ENCODE data around the gene RBBP5. TPM values are rescaled to one million over a fixed set of nuclear protein-coding genes. Genes with fewer than 3 reads are reported as not detected.

RBBP5 gene
- total RNA-seq, 1 donor from 2014 or later, result 18.7 TPM

GRCh38 chr1:205152505-205152904 is 30.7 kb upstream of the RBBP5 start:
- Histone ChIP-seq H2AFZ (ENCODE audit: low read depth, low read length) (no peak overlapping the region), H3K27ac (ENCODE audit: low read depth, low read length) (no peak overlapping the region), H3K4me3 (ENCODE audit: insufficient read depth, low read depth, low read length) (no peak overlapping the region), H3K9ac (ENCODE audit: low read length) (no peak overlapping the region), H4K20me1 (ENCODE audit: insufficient read depth, low read length) (no peaks in the 10 kb centered on the region), H3K79me2 (ENCODE audit: insufficient read depth, low read length) (no peaks in the 10 kb centered on the region), H3K27me3 (ENCODE audit: insufficient read depth, low read length) (no peaks in the 10 kb centered on the region), H3K36me3 (ENCODE audit: insufficient read depth, low read length) (peaks cover 7% of the 10 kb centered on the region), H3K4me2 (ENCODE audit: low read length) (no peak overlapping the region), H3K4me1 (ENCODE audit: insufficient read depth, low read length) (peaks cover 2% of the 10 kb centered on the region), H3K9me3 (ENCODE audit: insufficient read depth, low read depth, low read length) (peaks cover 4% of the 10 kb centered on the region)
- Mint-ChIP-seq H3K27me3 (ENCODE audit: low read depth, unreplicated experiment) (no peaks in the 10 kb centered on the region), H3K4me1 (ENCODE audit: low read depth, unreplicated experiment) (peaks cover 2% of the 10 kb centered on the region), H3K9me3 (ENCODE audit: unreplicated experiment) (peaks cover 17% of the 10 kb centered on the region), H3K36me3 (ENCODE audit: low read depth, unreplicated experiment) (peaks cover 38% of the 10 kb centered on the region), H3K27ac (ENCODE audit: unreplicated experiment) (no peak overlapping the region), H3K4me3 (ENCODE audit: unreplicated experiment) (no peak overlapping the region)
- no peak for DNase-seq (ENCODE audit: low read depth)
- TF ChIP-seq CTCF (IDR thresholded peaks at IDR 0.05; ENCODE audit: insufficient read depth, low read depth, low read length), result no peak
- FAIRE-seq, result no peak

GRCh38 chr1:205150651-205151428 is 29.1 kb upstream of the RBBP5 start:
- peaks cover 23% of the 10 kb centered on the region for H3K36me3 Mint-ChIP-seq (ENCODE audit: low read depth, unreplicated experiment)
- H3K27me3 Mint-ChIP-seq (ENCODE audit: low read depth, unreplicated experiment), result no peaks in the 10 kb centered on the region
- FAIRE-seq (no peak), DNase-seq (ENCODE audit: low read depth) (no peak)
- Histone ChIP-seq H4K20me1 (ENCODE audit: insufficient read depth, low read length) (no peaks in the 10 kb centered on the region), H3K36me3 (ENCODE audit: insufficient read depth, low read length) (no peaks in the 10 kb centered on the region), H3K9me3 (ENCODE audit: insufficient read depth, low read depth, low read length) (no peaks in the 10 kb centered on the region), H3K4me2 (ENCODE audit: low read length) (no peak overlapping the region), H3K27me3 (ENCODE audit: insufficient read depth, low read length) (no peaks in the 10 kb centered on the region), H3K27ac (ENCODE audit: low read depth, low read length) (no peak overlapping the region), H3K79me2 (ENCODE audit: insufficient read depth, low read length) (no peaks in the 10 kb centered on the region), H3K4me1 (ENCODE audit: insufficient read depth, low read length) (peaks cover 12% of the 10 kb centered on the region), H2AFZ (ENCODE audit: low read depth, low read length) (no peak overlapping the region), H3K9ac (ENCODE audit: low read length) (no peak overlapping the region), H3K4me3 (ENCODE audit: insufficient read depth, low read depth, low read length) (no peak overlapping the region)
- peaks cover 15% of the 10 kb centered on the region for H3K4me1 Mint-ChIP-seq (ENCODE audit: low read depth, unreplicated experiment)
- H3K9me3 Mint-ChIP-seq (ENCODE audit: unreplicated experiment), result peaks cover 8% of the 10 kb centered on the region
- H3K27ac Mint-ChIP-seq (ENCODE audit: unreplicated experiment), result no peak overlapping the region
- no peak overlapping the region for H3K4me3 Mint-ChIP-seq (ENCODE audit: unreplicated experiment)
- TF ChIP-seq CTCF (IDR thresholded peaks at IDR 0.05; ENCODE audit: insufficient read depth, low read depth, low read length) (no peak), EZH2 (IDR thresholded peaks at IDR 0.05; ENCODE audit: insufficient read depth, low read length) (no peak)

DNA sequence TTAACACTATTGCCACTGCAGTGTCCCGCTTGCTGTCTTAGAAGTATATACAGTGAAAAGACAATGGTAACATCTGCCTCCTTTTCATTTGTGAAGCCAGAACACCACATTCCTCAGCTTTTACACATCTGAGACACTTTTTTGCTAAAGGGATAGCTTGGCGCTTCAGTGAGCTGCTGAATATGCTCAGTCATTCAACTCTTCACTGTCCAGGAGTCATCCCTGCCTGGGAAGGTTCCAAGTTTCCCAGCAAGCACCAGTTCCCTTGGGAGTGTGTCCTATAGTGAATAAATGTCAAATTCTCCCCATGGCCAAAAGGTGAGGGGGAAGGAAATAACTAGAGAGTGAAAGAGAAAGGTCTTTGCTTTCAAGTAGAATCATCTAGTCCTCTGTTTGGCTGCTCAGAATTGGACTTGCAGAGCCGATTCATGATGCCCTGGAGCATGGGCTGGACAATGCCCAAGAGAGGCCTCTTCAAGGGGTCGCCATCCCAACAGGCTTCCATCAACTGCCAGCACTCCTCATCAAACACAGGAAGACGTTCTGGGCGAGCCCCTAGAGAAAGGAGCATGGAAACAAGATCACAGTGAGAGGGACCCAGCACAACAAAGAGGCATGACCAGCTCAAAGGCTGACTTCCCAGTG is 25.5 kb upstream of the RBBP5 start:
- H3K4me1 Mint-ChIP-seq (ENCODE audit: low read depth, unreplicated experiment), result peaks cover 40% of the 10 kb centered on the region
- Histone ChIP-seq H3K4me2 (ENCODE audit: low read length) (peak overlapping the region; percentile 26), H3K36me3 (ENCODE audit: insufficient read depth, low read length) (no peaks in the 10 kb centered on the region), H3K9ac (ENCODE audit: low read length) (peak overlapping the region; percentile 32), H3K79me2 (ENCODE audit: insufficient read depth, low read length) (no peaks in the 10 kb centered on the region), H3K4me3 (ENCODE audit: insufficient read depth, low read depth, low read length) (no peak overlapping the region), H3K4me1 (ENCODE audit: insufficient read depth, low read length) (peaks cover 31% of the 10 kb centered on the region), H2AFZ (ENCODE audit: low read depth, low read length) (no peak overlapping the region), H3K27ac (ENCODE audit: low read depth, low read length) (peak overlapping the region; percentile 51), H3K27me3 (ENCODE audit: insufficient read depth, low read length) (no peaks in the 10 kb centered on the region), H4K20me1 (ENCODE audit: insufficient read depth, low read length) (no peaks in the 10 kb centered on the region), H3K9me3 (ENCODE audit: insufficient read depth, low read depth, low read length) (no peaks in the 10 kb centered on the region)
- no peak overlapping the region for H3K4me3 Mint-ChIP-seq (ENCODE audit: unreplicated experiment)
- DNase-seq (ENCODE audit: low read depth), result peak; percentile 79
- peaks cover 10% of the 10 kb centered on the region for H3K36me3 Mint-ChIP-seq (ENCODE audit: low read depth, unreplicated experiment)
- H3K27ac Mint-ChIP-seq (ENCODE audit: unreplicated experiment), result peak overlapping the region; percentile 96
- H3K27me3 Mint-ChIP-seq (ENCODE audit: low read depth, unreplicated experiment), result no peaks in the 10 kb centered on the region
- no peaks in the 10 kb centered on the region for H3K9me3 Mint-ChIP-seq (ENCODE audit: unreplicated experiment)
- FAIRE-seq, result peak; percentile 41
- TF ChIP-seq CTCF (IDR thresholded peaks at IDR 0.05; ENCODE audit: insufficient read depth, low read depth, low read length), result no peak
- TF ChIP-seq EZH2 (IDR thresholded peaks at IDR 0.05; ENCODE audit: insufficient read depth, low read length), result no peak

All from astrocyte (in vitro differentiated cells and primary cell).